NOMO-1 (cell line): ENCODE results near the gene BAIAP2L2.
"Not testable (repeated sequence)": the region's sequence is repeated elsewhere in the genome, so short reads cannot be mapped to it uniquely, and the experiment has no call there.

Source experiments
- DNase-seq, 2 experiments: peaks; one replicate each; lab custom pipeline; 2025; ENCODE audit not compliant: unreplicated experiment in 2 of 2; lab: John Stamatoyannopoulos, UW

The BAIAP2L2 gene

GRCh38 chr22:38082986-38083710 lies 27.3 kb downstream of the BAIAP2L2 start:
- no peak for DNase-seq

GRCh38 chr22:38081941-38082828 lies 28.3 kb downstream of the BAIAP2L2 start:
- DNase-seq, result no peak

- no peak for DNase-seq
These were observed 28.9 kb downstream of the BAIAP2L2 start for GRCh38 chr22:38081636-38081940.

GRCh38 chr22:38080850-38081635 lies 29.4 kb downstream of the BAIAP2L2 start:
- DNase-seq, result no peak

GRCh38 chr22:38080474-38080849 lies 30.0 kb downstream of the BAIAP2L2 start:
- no peak for DNase-seq

GRCh38 chr22:38079804-38080203 lies 30.7 kb downstream of the BAIAP2L2 start:
- DNase-seq, result no peak

- not testable (repeated sequence) for DNase-seq
These were observed 31.3 kb downstream of the BAIAP2L2 start for GRCh38 chr22:38079208-38079607.

GRCh38 chr22:38078046-38078840 lies 32.2 kb downstream of the BAIAP2L2 start:
- DNase-seq, result no peak

- DNase-seq, result no peak
These were observed 32.9 kb downstream of the BAIAP2L2 start for GRCh38 chr22:38077595-38077994.

GRCh38 chr22:38077096-38077495 lies 33.4 kb downstream of the BAIAP2L2 start:
- no peak for DNase-seq

- no peak for DNase-seq
These were observed 34.5 kb downstream of the BAIAP2L2 start for GRCh38 chr22:38075961-38076360.

- no peak for DNase-seq
These were observed 35.2 kb downstream of the BAIAP2L2 start for GRCh38 chr22:38075105-38075825.

- DNase-seq, result no peak
These were observed 36.0 kb downstream of the BAIAP2L2 start for GRCh38 chr22:38074181-38075104.

- no peak for DNase-seq
These were observed 37.0 kb downstream of the BAIAP2L2 start for GRCh38 chr22:38073150-38074130.

GRCh38 chr22:38072322-38073149 lies 37.9 kb downstream of the BAIAP2L2 start:
- DNase-seq, result no peak

GRCh38 chr22:38071421-38072321 lies 38.8 kb downstream of the BAIAP2L2 start:
- DNase-seq, result no peak
